ENCODE results near the gene GRM7.

GRM7 gene

GRCh38 chr3:7423036-7423435, 562.1 kb downstream of the GRM7 start:
- DNase-seq = no peak

DNA sequence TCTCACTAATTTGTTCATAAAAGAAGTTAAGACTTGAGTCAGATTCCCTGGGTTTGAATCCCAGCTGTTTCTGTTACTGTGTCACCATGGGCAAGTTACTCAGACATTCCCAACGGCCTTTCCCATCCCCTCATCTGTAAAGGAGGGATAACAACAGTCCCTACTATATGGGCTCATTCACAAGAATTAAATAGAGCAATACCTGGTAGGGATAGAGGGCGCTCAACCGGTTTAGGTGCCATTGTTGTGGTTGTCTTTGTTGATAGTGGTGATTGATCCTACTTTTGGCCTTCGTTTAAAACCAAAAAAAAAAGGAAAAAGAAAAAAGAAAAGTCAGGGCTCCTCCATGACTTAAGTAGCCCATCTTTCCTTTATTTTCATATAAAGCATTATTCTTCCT, 563.1 kb downstream of the GRM7 start:
- DNase-seq = no peak

DNA sequence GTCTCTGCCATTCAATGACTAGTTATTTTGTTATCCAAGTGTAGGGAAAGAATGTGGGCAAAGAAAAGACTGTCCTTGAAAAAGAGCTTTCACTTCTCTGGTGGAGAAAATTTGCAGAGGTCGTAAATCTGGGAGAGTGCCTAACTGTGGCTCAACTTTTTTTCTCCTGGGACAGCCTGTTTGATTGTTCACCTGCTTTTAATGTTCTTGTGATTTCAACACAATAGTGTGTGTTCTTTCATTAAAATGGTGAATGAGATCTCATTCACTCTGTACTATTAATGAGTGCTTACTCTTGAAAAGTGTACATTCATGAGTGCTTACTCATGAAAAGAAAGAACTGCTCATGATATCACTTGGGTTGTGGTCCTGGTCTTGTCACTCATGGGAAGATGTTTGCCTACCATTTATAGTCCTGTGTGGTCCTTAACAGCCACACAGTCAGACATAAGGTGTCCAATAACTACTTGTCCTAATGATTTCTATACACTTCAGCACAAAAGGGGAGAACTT, 567.3 kb downstream of the GRM7 start:
- DNase-seq = no peak

DNA sequence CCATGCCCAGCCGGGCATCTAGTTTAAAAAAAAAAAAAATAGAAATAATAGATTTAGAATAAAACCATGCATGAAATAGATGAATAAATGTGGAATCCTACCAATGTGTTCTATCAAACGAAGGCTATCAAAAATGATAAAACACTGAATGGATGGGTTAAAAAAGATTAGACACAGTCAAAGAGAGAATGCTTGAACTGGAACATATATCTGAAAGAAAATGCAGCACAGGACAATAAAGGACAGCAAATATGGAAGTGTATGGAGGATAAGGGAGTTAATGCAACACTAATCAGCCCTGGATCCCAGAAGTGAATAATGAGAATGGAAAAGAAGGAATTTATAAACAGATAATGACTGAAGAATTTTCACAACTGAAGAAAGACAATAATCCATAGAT, 571.7 kb downstream of the GRM7 start:
- no peak for DNase-seq

- DNase-seq = no peak
Measured at GRCh38 chr3:7433073-7433472, 572.2 kb downstream of the GRM7 start.

DNA sequence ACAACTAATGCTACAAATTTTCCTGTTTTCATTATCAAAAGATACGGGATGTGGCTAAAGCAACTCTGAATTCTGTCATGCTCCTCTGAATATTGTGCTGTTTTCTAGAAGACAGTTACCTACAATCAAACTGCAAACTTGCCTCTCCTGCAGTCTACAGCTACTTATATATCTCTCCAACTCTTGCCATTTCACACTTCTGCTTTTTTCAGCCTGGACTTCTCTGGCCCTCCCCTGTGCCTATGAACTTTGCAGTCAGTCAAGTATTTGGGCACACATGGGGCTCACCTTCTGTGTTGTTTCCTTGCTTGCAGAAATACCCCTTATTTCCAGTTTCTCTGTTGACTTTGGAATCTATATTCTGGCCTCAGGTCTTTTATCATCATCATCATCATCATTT, 575.6 kb downstream of the GRM7 start:
- DNase-seq = no peak

GRCh38 chr3:7437231-7437630, 576.3 kb downstream of the GRM7 start:
- no peak for DNase-seq

DNA sequence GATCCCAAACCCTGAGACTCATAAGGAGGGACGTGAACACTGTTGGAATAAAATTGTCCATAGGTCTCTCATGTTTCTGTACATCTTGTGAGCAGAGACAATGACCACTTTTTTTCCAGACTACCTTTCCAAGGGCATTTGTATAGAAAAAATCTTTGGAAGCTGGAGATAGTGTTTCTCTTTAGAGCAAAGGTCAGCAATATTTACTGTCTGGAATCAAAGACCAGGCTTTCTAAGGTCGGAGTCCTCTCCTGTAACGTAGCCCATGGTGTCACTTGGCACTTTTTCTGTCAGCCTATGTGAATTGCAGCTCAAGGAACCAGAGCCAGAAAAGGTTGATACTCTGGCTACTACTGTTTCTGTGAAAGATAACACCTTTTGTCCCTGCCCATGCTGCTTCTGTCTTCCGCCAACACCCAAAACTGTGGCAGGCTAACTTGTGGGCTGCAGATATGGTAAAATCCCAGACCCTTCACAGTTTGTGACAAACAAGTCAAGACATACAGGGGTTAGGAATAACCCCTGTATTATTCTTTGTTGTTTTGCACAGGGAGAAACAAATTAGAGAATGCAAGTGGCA, 578.3 kb downstream of the GRM7 start:
- no peak for DNase-seq

- no peak for DNase-seq
Measured at GRCh38 chr3:7444886-7445285, 584.0 kb downstream of the GRM7 start.

GRCh38 chr3:7445331-7445730, 584.4 kb downstream of the GRM7 start:
- DNase-seq = no peak

- no peak for DNase-seq
Measured at GRCh38 chr3:7447197-7447769, 586.4 kb downstream of the GRM7 start.

DNA sequence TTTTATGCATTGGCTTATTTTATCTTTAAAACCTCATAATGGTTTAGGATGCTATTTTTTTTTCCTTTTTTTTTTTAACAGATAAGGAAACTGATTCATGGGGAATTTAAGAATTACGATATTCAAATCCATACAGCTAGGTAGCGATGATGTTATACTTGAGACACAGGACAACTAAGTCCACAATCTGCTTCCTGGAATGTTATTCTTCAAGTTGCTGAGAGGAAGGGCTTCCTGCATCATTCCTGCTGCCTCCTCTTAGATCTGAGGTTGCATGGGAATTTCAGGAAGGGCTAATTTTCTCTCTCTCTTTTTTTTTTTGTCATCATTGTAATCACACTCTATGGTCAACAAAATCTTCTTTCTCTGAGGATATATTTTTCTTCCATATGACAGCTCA, 595.5 kb downstream of the GRM7 start:
- DNase-seq = no peak

GRCh38 chr3:7461202-7461825, 600.4 kb downstream of the GRM7 start:
- DNase-seq = no peak

DNA sequence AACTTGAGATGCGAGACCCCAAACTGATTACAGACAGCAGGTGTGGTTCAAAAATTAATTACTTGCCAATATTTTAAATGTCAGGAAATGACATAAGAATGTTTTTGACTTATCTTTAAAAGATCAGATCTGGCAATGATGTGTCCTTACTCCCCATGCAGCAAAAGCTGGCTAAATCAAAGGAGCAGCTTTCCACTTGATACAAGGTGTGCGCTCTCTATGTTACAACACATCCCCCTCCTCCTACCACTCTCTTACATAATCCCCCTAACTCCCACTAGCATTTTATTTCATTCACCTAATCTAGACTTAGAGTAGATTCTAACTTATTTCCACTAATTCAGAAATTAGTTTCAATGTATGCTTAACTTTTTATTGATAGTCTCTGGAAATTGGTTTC, 609.0 kb downstream of the GRM7 start:
- no peak for DNase-seq

DNA sequence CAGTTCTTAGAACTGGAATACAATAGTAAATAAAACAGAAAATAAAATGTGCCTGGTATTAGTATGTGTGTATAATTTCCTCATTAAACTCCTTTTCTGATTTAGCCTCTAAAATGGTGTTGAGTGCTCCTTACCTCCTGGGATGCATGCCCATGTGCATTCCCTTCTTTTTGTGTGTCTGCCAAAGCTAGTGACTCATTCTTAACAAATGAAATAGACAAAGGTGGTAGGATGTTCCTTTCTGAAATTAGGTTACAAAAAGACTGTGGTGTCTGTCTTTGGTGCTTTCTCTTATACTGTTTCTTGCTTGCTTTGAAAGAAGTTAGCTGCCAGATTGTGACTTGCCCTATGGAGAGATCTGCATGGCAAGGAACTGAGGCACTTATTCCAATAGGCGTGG, 623.7 kb downstream of the GRM7 start:
- no peak for DNase-seq

DNA sequence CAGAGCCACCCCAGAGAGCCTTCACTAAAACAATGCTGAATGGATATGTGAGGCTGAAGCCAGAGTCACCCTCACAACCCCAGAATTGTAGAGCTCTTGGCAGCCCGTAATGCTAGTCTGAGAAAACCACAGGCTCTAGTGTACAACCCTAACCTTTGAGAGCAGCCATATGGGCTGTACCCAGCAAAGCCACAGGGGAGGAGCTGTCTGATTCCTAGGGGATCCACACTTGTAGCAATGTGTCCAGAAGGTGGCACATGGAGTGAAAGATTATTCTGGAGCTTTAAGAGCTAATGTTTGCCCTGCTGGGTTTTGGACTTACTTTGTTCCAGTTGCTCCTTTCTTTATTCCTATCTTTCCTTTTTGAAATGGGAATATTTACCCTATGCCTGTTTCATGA, 626.8 kb downstream of the GRM7 start:
- DNase-seq = no peak

GRCh38 chr3:7489417-7489816, 628.5 kb downstream of the GRM7 start:
- no peak for DNase-seq

GRCh38 chr3:7498715-7499114, 637.8 kb downstream of the GRM7 start:
- DNase-seq = no peak

- no peak for DNase-seq
Measured at GRCh38 chr3:7503431-7503830, 642.5 kb downstream of the GRM7 start.

DNA sequence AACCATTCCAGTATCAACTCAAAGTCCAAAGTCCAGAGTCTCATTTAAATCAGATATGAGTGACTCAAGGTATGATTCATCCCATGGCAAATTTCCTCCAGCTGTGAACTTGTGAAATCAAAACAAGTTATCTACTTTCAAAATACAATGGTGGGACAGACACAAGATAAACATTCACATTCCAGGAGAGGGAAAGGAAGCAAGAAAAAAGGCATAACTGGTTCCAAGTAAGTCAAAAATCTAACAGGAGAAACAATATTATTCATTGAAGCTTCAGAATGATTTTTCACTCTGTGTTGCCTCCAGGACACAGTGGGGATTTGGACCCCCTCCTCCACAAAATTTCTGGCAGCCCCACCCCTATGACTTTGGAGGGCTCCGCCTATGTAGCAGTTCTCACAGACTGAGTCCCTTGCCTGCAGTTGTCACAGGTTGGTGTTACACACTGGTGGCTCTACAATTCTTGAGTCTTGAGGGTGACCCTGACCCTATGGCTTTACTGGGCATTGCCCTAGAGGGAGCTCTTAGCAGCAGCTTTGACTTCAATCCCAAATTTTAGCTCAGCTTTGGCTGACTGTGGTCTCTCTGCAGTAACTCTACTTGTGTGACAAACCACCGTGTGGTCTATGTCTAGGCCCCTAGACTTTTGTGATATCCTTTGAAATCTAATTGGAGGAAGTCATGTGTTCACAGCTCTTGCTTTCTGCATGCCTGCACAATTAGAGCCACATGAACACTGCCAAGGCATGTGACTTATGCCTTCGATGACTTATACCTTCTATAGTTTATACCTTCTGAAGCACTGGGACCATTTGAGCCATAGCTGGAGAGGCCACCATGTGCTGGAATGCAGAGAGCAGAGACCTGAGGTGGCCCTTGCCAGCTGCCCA, 644.2 kb downstream of the GRM7 start:
- no peak for DNase-seq

- no peak for DNase-seq
Measured at GRCh38 chr3:7506606-7507180, 645.8 kb downstream of the GRM7 start.

DNA sequence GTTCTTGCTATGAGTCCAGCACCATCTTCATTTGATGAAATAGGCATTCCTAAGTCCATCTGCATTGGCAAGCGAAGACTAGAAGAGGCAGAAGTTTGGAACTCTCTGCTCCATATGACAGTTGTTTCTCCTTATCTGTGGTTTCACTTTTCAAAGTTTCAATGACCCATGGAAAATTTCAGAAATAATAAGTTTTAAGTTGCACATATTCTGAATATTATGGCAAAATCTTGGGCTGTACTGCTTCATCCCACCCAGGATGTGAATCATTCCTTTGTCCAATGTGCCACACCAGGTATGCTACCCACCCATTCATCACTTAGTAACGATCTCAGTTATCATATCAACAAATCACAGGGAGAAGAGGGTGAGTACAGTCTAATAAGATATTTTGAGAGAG, 647.9 kb downstream of the GRM7 start:
- no peak for DNase-seq

- DNase-seq = no peak
Measured at GRCh38 chr3:7512048-7512447, 651.1 kb downstream of the GRM7 start.

All from NCI-H1105 (cell line).